Measurements from ENCODE around the gene COL23A1. TPM values are rescaled to one million over a fixed set of nuclear protein-coding genes. Genes with fewer than 3 reads are reported as not detected.

The COL23A1 gene
- total RNA-seq, 2 donors from 2014 or later: 5.5 to 6.0 TPM

- DNase-seq (no peak), ATAC-seq (no peak)
- intact Hi-C loops (cut with DNase I): no loop called here
Measured at GRCh38 chr5:178520851-178521250, 69.3 kb downstream of the COL23A1 start.

- intact Hi-C loops (cut with DNase I): no loop called here
- DNase-seq (no peak), ATAC-seq (no peak)
Measured at GRCh38 chr5:178519804-178520203, 70.4 kb downstream of the COL23A1 start.

- ATAC-seq (no peak), DNase-seq (no peak)
- intact Hi-C loops (cut with DNase I): no loop called here
Measured at GRCh38 chr5:178519155-178519554, 71.0 kb downstream of the COL23A1 start.

GRCh38 chr5:178516504-178517235, 73.5 kb downstream of the COL23A1 start:
- no peak for DNase-seq
- intact Hi-C loops (cut with DNase I): no loop called here
- no peak for ATAC-seq

- no peak for ATAC-seq
- intact Hi-C loops (cut with DNase I): no loop called here
- DNase-seq: no peak
Measured at GRCh38 chr5:178515776-178516503, 74.3 kb downstream of the COL23A1 start.

- DNase-seq (no peak), ATAC-seq (no peak)
- intact Hi-C loops (cut with DNase I): no loop called here
Measured at GRCh38 chr5:178514851-178515418, 75.3 kb downstream of the COL23A1 start.

- no peak for ATAC-seq
- intact Hi-C loops (cut with DNase I): no loop called here
- DNase-seq: no peak
Measured at GRCh38 chr5:178511172-178511571, 79.0 kb downstream of the COL23A1 start.

GRCh38 chr5:178509491-178510057, 80.6 kb downstream of the COL23A1 start:
- intact Hi-C loops (cut with DNase I): no loop called here
- DNase-seq (no peak), ATAC-seq (no peak)

GRCh38 chr5:178507151-178507932, 82.9 kb downstream of the COL23A1 start:
- ATAC-seq (no peak), DNase-seq (no peak)
- intact Hi-C loops (cut with DNase I): no loop called here

GRCh38 chr5:178505639-178506407, 84.4 kb downstream of the COL23A1 start:
- ATAC-seq: no peak

GRCh38 chr5:178504340-178504960, 85.7 kb downstream of the COL23A1 start:
- intact Hi-C loops (cut with DNase I): no loop called here
- no peak for ATAC-seq
- DNase-seq: no peak

More at GRCh38 chr5:178505639-178506407, 84.4 kb downstream of the COL23A1 start:
- no peak for DNase-seq
- intact Hi-C loops (cut with DNase I): no loop called here

- intact Hi-C loops (cut with DNase I): no loop called here
- no peak for ATAC-seq
- DNase-seq: no peak
Measured at GRCh38 chr5:178502401-178503100, 87.6 kb downstream of the COL23A1 start.

GRCh38 chr5:178499352-178499751, 90.8 kb downstream of the COL23A1 start:
- intact Hi-C loops (cut with DNase I): no loop called here
- ATAC-seq (no peak), DNase-seq (no peak)

- DNase-seq: no peak
- ATAC-seq: no peak
- intact Hi-C loops (cut with DNase I): no loop called here
Measured at GRCh38 chr5:178496642-178497041, 93.6 kb downstream of the COL23A1 start.

GRCh38 chr5:178496214-178496613, 94.0 kb downstream of the COL23A1 start:
- intact Hi-C loops (cut with DNase I): no loop called here
- DNase-seq (no peak), ATAC-seq (no peak)

GRCh38 chr5:178495706-178496105, 94.5 kb downstream of the COL23A1 start:
- no peak for ATAC-seq
- intact Hi-C loops (cut with DNase I): no loop called here
- no peak for DNase-seq

GRCh38 chr5:178492278-178492677, 97.9 kb downstream of the COL23A1 start:
- intact Hi-C loops (cut with DNase I): no loop called here
- DNase-seq: no peak
- ATAC-seq: no peak
